Activated naive CD8-positive, alpha-beta T cell treated with anti-CD3 and anti-CD28 coated beads, Interleukin-2, amount 10 ng/mL, durations not matched to agents 7 days and 5 days (primary cell): ENCODE measurements around the gene TTC13. TPM values are rescaled to one million over a fixed set of nuclear protein-coding genes. Genes with fewer than 3 reads are reported as not detected.

ENCODE experiments used
- ATAC-seq: fragments of 150-1000 bp; cut with Tn5 transposase; one replicate; pipeline ENCODE4 v1.10.0; 2021; ENCODE audit warnings: low read depth, moderate library complexity
- POLR2A ChIA-PET: fragments of 350-600 bp; sonication (Branson Sonifier 250); formaldehyde crosslinking; loops from one replicate; lab custom pipeline; 2021; ENCODE audit warnings: antibody characterized with exemption; lab: Charles Lee
- DNase-seq: peaks from one replicate; pipeline ENCODE4 v3.0.0; 2021
- H3K27ac Mint-ChIP-seq: one replicate; pipeline ENCODE4 v1.8.0; 2022; ENCODE audit warnings: mild to moderate bottlenecking, mixed read lengths
- H3K27me3 Mint-ChIP-seq: one replicate; pipeline ENCODE4 v1.8.0; 2022; ENCODE audit warnings: mild to moderate bottlenecking, moderate library complexity, mixed read lengths
- H3K36me3 Mint-ChIP-seq: one replicate; pipeline ENCODE4 v1.8.0; 2021; ENCODE audit warnings: mild to moderate bottlenecking, mixed read lengths
- H3K4me1 Mint-ChIP-seq: one replicate; pipeline ENCODE4 v1.8.0; 2021; ENCODE audit warnings: mixed read lengths
- H3K4me3 Mint-ChIP-seq: one replicate; pipeline ENCODE4 v1.8.0; 2022; ENCODE audit warnings: mild to moderate bottlenecking, moderate library complexity, mixed read lengths
- H3K9me3 Mint-ChIP-seq: one replicate; pipeline ENCODE4 v1.8.0; 2021; ENCODE audit warnings: mixed read lengths
- total RNA-seq, 2 experiments: library from RNA; stranded (reverse); gene quantifications; one replicate each; pipeline ENCODE4 v1.2.3, GENCODE V29; 2021

Gene TTC13
- total RNA-seq, 2 experiments from 2014 or later: 37.7 to 43.7 TPM

DNA sequence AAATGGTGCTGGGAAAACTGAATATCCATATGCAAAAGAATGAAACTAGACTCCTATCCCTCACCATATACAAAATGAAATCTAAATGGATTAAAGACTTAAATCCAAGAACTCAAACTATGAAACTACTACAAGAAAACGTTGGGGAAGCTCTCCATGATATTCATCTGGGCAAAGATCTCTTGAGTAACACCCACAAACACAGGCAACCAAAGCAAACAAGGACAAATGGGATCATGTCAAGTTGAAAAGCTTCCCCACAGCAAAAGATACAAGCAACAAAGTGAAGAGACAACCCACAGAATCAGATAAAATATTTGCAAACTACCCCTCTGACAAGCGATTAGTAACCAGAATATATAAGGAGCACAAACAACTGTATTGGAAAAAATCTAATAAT, 13.8 kb downstream of the TTC13 start:
- no peak for ATAC-seq
- Mint-ChIP-seq H3K4me1 (peaks cover 9% of the 10 kb centered on the region), H3K36me3 (peaks cover 37% of the 10 kb centered on the region), H3K27me3 (no peaks in the 10 kb centered on the region), H3K9me3 (no peaks in the 10 kb centered on the region), H3K4me3 (no peak overlapping the region), H3K27ac (no peak overlapping the region)
- POLR2A ChIA-PET: no interaction called here
- no peak for DNase-seq

DNA sequence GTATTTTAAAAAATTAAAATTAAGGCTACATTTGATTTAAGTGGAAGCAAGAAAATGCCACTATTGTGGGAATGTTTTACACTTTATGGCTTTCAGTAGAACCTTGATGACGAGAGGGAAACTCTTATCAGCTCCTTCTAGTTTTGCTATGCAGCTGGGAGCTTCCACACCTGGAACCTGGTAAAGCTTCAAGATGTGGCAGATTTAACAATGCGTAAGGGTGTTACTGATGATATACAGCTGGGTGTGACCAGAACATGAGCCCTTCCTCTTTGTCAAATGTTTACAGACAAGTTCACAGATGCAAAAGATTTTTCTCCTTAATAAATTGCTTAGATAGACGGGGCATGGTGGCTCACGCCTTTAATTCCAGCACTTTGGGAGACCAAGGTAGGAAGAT, 20.3 kb downstream of the TTC13 start:
- H3K27ac Mint-ChIP-seq: no peak overlapping the region
- no peak for ATAC-seq
- H3K36me3 Mint-ChIP-seq: peaks cover 41% of the 10 kb centered on the region
- H3K4me1 Mint-ChIP-seq: peaks cover 4% of the 10 kb centered on the region
- H3K9me3 Mint-ChIP-seq: no peaks in the 10 kb centered on the region
- POLR2A ChIA-PET: interaction anchor here (1.3 kb wide), 1 partner anchor 20 kb away, joined by 3 read pairs; the partner anchor contains the start of genes ARV1 and TTC13
- H3K4me3 Mint-ChIP-seq: no peak overlapping the region
- no peak for DNase-seq
- no peaks in the 10 kb centered on the region for H3K27me3 Mint-ChIP-seq

DNA sequence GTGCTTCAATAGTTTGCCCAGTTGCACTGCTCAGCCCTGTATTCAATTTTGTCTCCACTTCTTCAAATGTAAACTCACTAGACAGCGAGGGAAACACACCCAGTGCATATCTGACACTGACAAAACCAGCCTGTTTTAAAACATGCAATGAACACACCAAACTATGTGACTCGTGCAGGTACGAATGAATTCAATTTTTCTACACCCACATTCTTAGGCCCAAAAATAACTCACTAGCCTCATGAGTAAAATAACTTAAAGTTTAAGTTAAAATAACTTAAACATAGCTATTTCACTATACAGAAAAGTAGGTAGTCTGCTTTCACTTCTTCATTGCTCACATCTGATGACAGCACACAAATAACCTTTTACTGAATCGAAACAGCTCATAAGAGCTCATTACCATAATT, 21.1 kb downstream of the TTC13 start:
- H3K27ac Mint-ChIP-seq: no peak overlapping the region
- no peak overlapping the region for H3K4me3 Mint-ChIP-seq
- ATAC-seq: no peak
- DNase-seq: no peak
- POLR2A ChIA-PET: interaction anchor here (1.3 kb wide), 1 partner anchor 21 kb away, joined by 3 read pairs; the partner anchor contains the start of genes ARV1 and TTC13
- H3K9me3 Mint-ChIP-seq: no peaks in the 10 kb centered on the region
- H3K27me3 Mint-ChIP-seq: no peaks in the 10 kb centered on the region
- H3K4me1 Mint-ChIP-seq: peaks cover 4% of the 10 kb centered on the region
- H3K36me3 Mint-ChIP-seq: peaks cover 40% of the 10 kb centered on the region

DNA sequence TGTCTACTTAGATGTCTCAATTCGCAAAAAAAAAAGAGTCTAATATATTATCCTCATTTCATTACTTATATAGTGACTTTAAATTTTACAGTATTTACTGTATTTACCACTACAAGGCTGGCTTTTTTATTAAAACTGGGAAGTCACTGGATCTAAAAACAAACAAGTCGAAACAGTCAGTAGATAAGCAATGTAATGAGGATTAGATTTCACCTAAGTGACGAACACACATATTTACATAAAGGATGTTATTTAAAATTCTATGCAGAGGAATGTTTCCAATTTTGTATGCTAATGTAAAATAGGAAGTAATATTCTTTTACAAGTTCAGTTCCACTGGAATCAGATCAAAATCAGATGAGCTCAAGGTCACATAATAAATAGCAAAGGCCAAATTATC, 28.3 kb downstream of the TTC13 start:
- ATAC-seq (no peak), DNase-seq (no peak)
- H3K27ac Mint-ChIP-seq: no peak overlapping the region
- peaks cover 25% of the 10 kb centered on the region for H3K36me3 Mint-ChIP-seq
- no peaks in the 10 kb centered on the region for H3K9me3 Mint-ChIP-seq
- peaks cover 2% of the 10 kb centered on the region for H3K4me1 Mint-ChIP-seq
- H3K4me3 Mint-ChIP-seq: no peak overlapping the region
- no peaks in the 10 kb centered on the region for H3K27me3 Mint-ChIP-seq
- POLR2A ChIA-PET: no interaction called here

DNA sequence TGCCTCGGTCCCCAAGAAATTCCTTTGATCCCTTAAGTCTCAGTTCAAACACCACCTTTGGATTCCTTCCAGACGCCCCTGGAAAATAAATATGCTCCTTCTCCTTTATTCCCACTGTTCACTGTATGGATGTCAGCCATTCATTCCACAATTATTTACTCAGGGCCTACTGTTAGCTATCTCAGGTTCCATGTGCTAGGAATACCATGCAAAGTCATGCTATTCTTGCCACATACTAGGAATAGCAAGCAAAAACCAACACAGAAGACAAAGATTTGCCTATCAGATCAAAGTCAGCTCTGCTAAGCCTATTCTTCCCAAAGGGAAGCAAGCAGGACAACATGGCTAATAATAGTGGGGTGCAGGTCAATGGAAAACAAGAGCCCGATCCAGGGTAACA, 29.8 kb downstream of the TTC13 start:
- ATAC-seq: no peak
- Mint-ChIP-seq H3K4me1 (peaks cover 2% of the 10 kb centered on the region), H3K27ac (no peak overlapping the region), H3K36me3 (peaks cover 27% of the 10 kb centered on the region), H3K4me3 (no peak overlapping the region), H3K9me3 (no peaks in the 10 kb centered on the region), H3K27me3 (no peaks in the 10 kb centered on the region)
- no peak for DNase-seq
- POLR2A ChIA-PET: no interaction called here

DNA sequence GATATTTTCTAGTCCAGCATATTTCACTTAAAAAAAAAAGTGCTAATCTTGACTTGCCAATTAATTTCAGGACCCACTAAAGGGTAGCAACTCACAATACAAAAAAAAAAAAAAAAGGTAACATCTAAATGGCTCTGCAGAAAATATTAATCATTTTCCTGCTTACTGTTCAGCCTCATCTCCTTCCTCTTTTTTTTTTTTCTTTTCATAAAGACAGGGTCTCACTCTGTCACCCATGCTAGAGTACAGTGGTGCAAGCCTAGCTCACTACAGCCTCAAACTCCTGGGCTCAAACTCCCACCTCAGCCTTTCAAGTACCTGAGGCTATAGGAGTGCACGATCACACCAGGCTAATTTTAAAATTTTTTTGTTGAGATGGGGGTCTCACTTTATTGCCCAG, 30.4 kb downstream of the TTC13 start:
- POLR2A ChIA-PET: no interaction called here
- no peaks in the 10 kb centered on the region for H3K9me3 Mint-ChIP-seq
- ATAC-seq (no peak), DNase-seq (no peak)
- H3K27ac Mint-ChIP-seq: no peak overlapping the region
- peaks cover 29% of the 10 kb centered on the region for H3K36me3 Mint-ChIP-seq
- no peak overlapping the region for H3K4me3 Mint-ChIP-seq
- no peaks in the 10 kb centered on the region for H3K27me3 Mint-ChIP-seq
- H3K4me1 Mint-ChIP-seq: peaks cover 2% of the 10 kb centered on the region

DNA sequence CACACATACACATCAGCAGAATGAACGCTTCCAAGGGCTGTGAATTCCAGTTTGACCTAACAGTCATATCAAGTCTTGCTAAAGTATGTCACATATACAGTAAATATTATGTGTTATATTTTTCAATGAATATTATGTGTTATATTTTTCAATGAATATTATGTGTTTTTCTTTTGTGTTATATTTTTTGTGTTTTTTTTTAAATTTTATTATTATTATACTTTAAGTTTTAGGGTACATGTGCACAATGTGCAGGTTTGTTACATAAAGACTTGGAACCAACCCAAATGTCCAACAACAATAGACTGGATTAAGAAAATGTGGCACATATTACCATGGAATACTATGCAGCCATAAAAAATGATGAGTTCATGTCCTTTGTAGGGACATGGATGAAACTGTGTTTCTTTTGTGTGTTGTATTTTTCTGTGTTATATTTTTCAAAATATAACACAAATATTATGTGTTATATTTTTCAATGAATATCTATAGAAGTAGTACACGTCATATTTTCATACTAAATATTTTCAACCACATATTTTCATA, 35.5 kb downstream of the TTC13 start:
- Mint-ChIP-seq H3K4me3 (no peak overlapping the region), H3K27me3 (no peaks in the 10 kb centered on the region), H3K36me3 (peaks cover 33% of the 10 kb centered on the region), H3K4me1 (peaks cover 8% of the 10 kb centered on the region), H3K27ac (no peak overlapping the region), H3K9me3 (no peaks in the 10 kb centered on the region)
- POLR2A ChIA-PET: no interaction called here
- ATAC-seq: no peak
- no peak for DNase-seq

DNA sequence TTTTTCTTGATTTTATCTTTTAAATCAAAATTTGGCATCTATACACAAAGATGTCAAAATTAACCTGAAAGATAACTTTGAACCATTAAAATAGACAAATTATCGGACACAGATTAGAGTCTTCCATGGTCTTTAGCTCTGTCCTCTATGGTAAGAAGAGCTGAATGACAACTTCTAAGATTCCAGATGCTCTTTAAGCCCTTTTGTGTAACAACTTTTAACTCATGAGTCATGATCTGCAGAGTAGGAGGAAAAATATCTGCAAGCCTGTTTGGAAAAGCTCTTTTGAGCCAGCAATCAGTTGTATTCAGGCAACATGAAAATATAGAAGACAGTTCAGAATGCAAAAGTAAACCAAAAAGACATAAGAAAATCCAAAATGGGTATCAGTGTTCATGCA, 37.8 kb downstream of the TTC13 start:
- H3K36me3 Mint-ChIP-seq: peaks cover 38% of the 10 kb centered on the region
- POLR2A ChIA-PET: no interaction called here

DNA sequence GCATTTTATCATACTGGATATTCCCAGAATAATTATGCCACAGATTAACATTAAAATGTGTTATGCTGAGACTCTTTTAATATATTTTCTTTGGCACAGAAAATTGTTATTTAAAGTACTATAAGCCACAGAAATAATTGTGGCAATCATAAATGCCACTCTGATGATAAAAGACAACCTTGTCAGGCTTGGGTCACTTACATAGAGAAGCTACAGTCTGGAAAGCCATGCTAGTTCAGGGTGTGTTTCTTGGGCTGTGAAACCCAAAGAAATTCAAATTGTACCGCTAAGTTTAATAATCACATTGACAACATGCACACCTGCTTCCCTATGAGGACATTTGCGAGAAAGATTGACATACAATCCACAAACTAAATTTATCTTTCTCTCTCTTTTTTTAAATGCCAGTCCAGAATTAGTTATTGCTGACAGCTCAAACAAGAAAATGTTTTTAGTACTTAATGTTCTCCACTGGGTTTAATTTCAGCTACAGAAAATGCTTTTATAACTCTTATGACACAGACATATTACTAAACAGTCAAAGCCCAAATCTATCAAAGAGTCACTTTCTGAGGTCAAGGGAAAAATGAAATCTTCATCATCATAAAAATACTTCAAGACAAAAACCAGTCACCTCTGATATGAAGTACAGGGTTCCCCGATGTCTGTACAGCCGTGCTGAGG, 38.7 kb downstream of the TTC13 start:
- peaks cover 10% of the 10 kb centered on the region for H3K4me1 Mint-ChIP-seq
- POLR2A ChIA-PET: no interaction called here
- ATAC-seq: no peak
- H3K36me3 Mint-ChIP-seq: peaks cover 40% of the 10 kb centered on the region
- H3K9me3 Mint-ChIP-seq: no peaks in the 10 kb centered on the region
- H3K27me3 Mint-ChIP-seq: no peaks in the 10 kb centered on the region
- no peak for DNase-seq
- H3K27ac Mint-ChIP-seq: no peak overlapping the region
- H3K4me3 Mint-ChIP-seq: no peak overlapping the region

More for the DNA sequence above, 37.8 kb downstream of the TTC13 start:
- ATAC-seq (no peak), DNase-seq (no peak)
- H3K4me1 Mint-ChIP-seq: peaks cover 10% of the 10 kb centered on the region
- H3K27ac Mint-ChIP-seq: no peak overlapping the region
- H3K9me3 Mint-ChIP-seq: no peaks in the 10 kb centered on the region
- H3K27me3 Mint-ChIP-seq: no peaks in the 10 kb centered on the region
- no peak overlapping the region for H3K4me3 Mint-ChIP-seq

DNA sequence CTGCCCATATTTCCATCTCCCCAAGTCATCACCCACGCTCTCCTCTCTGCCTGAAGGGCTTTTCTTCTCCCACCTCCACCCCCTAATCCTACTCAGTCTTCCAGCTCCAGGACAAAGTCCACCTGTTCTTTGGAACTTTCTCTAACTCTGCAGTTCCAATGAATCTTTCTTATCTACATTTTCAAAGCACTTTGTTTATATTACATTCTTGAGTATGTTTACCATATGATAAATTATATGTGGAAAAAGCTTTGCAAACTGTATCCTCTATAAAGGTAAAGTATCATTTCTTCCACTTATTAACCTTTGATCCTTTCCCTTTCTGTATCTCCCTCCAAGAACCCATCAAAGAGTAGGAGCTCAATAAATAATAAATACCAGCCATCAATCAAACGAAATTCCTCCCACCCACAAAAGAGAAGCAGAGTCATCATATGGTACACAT, 39.7 kb downstream of the TTC13 start:
- no peaks in the 10 kb centered on the region for H3K27me3 Mint-ChIP-seq
- POLR2A ChIA-PET: no interaction called here
- no peaks in the 10 kb centered on the region for H3K9me3 Mint-ChIP-seq
- H3K36me3 Mint-ChIP-seq: peaks cover 37% of the 10 kb centered on the region
- ATAC-seq (no peak), DNase-seq (no peak)
- H3K4me1 Mint-ChIP-seq: peaks cover 10% of the 10 kb centered on the region
- peak overlapping the region; percentile 37 for H3K27ac Mint-ChIP-seq
- H3K4me3 Mint-ChIP-seq: no peak overlapping the region

DNA sequence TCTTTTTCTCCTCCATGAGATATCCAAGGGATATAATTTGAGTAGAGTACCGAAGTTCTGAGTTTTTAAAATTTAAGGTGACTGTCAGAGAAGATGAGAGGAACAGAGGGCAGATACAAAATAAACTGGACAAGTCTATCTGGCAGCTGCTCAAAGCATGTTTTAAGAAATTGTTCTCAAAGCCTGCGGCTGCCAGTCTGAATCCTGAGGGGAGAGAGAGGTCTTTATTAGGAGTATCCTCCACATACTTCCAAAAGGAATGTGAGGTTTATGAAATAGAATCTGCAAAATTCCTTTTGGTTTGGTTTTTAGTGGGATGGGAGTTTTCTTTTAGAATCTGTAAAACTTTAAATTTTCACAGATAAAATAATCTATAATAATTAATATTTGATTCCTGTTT, 41.3 kb downstream of the TTC13 start:
- POLR2A ChIA-PET: no interaction called here
- H3K27ac Mint-ChIP-seq: no peak overlapping the region
- DNase-seq (no peak), ATAC-seq (no peak)
- H3K4me3 Mint-ChIP-seq: no peak overlapping the region
- peaks cover 8% of the 10 kb centered on the region for H3K4me1 Mint-ChIP-seq
- H3K27me3 Mint-ChIP-seq: no peaks in the 10 kb centered on the region
- no peaks in the 10 kb centered on the region for H3K9me3 Mint-ChIP-seq
- peaks cover 30% of the 10 kb centered on the region for H3K36me3 Mint-ChIP-seq

DNA sequence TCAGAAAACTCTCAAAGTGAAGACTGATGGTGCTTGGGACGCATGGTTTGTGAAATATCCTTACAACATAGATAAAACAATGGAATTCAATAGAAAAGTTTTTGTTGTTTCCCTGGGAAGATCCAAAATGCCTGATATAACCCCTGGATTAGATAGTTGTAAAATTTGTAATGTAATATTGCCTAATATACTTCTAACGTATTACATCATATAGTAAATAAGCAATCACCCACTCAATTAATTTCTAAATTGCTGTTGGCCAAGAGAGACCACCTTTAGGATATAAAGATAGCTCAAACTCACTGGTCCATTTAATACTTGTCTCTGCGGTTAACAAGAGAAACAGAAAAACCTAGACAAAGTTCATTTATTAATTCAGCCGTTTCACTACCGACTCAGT, 42.2 kb downstream of the TTC13 start:
- no peak for DNase-seq
- Mint-ChIP-seq H3K4me3 (no peak overlapping the region), H3K4me1 (peaks cover 6% of the 10 kb centered on the region), H3K27ac (no peak overlapping the region), H3K27me3 (no peaks in the 10 kb centered on the region), H3K36me3 (peaks cover 30% of the 10 kb centered on the region), H3K9me3 (no peaks in the 10 kb centered on the region)
- POLR2A ChIA-PET: no interaction called here
- no peak for ATAC-seq

DNA sequence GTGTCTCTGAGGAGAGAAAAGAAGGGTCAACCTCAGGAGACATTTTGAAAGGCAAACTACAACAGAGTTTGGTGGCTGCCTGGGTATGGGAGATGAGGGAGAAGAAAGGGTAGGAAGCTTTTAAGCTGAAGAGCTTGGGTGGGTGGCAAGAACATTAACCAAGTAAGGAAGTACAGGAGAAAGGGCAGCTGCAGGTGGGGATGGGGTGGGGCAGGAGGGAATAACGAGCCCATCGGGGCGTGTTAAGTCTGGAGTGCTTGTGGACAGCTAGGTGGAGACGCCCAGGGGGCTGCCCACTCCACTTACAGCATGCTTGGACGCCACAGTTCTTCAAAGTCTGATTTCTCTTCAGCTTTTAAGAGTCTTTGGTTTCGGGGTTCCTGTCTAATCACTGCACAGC, 42.8 kb downstream of the TTC13 start:
- peaks cover 29% of the 10 kb centered on the region for H3K36me3 Mint-ChIP-seq
- POLR2A ChIA-PET: no interaction called here
- ATAC-seq (no peak), DNase-seq (no peak)
- H3K4me1 Mint-ChIP-seq: peaks cover 6% of the 10 kb centered on the region
- H3K27me3 Mint-ChIP-seq: no peaks in the 10 kb centered on the region
- peak overlapping the region; percentile 42 for H3K27ac Mint-ChIP-seq
- H3K9me3 Mint-ChIP-seq: no peaks in the 10 kb centered on the region
- no peak overlapping the region for H3K4me3 Mint-ChIP-seq

DNA sequence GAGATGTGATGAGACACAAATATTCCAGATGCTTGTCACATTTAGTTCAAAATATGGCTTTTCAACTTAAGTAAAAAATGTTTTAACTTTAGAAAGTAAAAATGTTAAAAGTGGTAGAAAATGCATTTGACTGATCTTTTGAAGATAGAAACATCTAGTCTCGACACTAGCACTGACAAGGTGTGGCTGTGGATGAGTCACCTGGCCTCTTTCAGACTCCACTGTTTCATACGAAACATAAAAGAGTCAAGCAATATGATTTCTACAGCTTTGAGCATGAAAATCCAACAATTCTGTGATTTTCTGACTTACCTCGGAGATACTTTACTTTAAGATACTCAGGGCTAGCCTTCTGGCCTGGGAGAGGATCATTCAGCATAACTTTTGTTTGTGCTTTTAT, 47.7 kb downstream of the TTC13 start:
- POLR2A ChIA-PET: no interaction called here
- ATAC-seq (no peak), DNase-seq (no peak)
- Mint-ChIP-seq H3K4me1 (no peaks in the 10 kb centered on the region), H3K4me3 (no peak overlapping the region), H3K27me3 (no peaks in the 10 kb centered on the region), H3K27ac (no peak overlapping the region), H3K36me3 (peaks cover 24% of the 10 kb centered on the region), H3K9me3 (no peaks in the 10 kb centered on the region)
